ENCODE measurements around the gene NPTX2. TPM values are rescaled to one million over a fixed set of nuclear protein-coding genes. Genes with fewer than 3 reads are reported as not detected.

NPTX2 gene
- polyA plus RNA-seq, 1 donor, result 3.7 TPM

DNA sequence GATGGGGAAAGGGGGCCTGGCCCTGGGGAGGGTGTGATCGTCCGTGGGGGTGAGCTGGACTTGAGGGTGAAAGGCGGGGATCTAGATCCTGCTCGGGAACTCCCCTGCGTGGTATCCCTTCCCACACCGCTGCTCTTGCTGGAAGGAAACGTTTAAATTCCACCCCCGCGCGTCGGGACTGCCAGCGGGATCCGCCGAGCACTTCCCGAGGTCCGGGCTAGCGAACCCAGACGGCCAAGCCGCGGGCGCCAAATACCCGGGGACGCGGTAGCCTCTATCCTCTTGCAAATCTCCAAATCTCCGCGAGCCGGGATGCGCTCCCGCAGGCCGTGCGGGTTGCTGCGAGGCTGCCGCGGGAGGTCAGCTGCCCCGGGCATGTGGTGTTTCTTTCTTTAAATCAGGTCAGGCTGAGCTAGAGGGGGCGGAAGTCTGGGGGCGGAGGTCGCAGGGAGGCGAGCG, 904 bp downstream of the NPTX2 start:
- DNase-seq, result no peak

GRCh38 chr7:98618786-98619185, 1.7 kb downstream of the NPTX2 start:
- no peak for DNase-seq

- no peak for DNase-seq
Measured at GRCh38 chr7:98619450-98620321, 2.6 kb downstream of the NPTX2 start.

DNA sequence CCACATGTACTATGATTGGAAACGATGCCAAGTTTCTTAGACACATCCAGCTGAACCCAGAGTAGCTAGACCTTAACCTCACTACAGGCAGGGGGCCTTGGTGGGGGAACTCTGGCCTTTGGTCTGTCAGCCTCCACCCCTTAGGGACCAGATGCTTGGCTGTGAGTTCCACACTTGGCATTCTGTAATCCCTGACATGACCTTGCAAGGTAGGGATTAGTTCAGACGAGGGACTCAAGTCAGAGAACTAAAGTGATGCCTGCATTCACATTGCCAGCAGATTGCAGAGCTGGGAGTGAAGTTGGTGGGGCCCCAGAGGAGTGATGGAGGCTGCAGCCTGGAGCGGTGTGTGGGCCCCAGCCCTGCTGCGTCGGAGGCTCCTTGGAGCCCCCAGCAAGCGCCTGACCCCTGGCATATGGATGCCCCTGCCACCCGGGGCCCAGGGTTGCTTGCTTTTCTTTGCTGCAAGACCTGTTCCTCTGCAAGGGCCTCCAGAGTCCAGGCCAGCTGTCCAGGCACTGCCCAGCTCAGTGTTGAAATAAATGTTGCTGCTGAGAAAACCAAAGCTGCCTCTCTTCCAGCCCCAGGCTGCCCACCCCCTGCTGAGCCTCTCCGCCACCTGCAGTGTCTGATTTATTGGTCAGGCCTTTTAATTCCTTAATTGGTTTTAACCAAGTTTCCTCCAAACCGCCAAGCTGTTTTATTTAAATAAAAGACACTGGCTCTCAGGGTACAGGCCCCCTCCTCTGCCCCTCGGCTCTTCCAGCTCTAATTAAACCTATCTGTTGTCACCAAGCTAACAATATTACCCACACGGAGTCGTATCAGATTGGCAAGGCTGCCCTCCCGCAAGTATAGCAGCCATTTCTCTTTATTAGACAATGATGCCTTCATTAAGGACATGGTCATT, 4.7 kb downstream of the NPTX2 start:
- no peak for DNase-seq

GRCh38 chr7:98622926-98623325, 5.8 kb downstream of the NPTX2 start:
- no peak for DNase-seq

DNA sequence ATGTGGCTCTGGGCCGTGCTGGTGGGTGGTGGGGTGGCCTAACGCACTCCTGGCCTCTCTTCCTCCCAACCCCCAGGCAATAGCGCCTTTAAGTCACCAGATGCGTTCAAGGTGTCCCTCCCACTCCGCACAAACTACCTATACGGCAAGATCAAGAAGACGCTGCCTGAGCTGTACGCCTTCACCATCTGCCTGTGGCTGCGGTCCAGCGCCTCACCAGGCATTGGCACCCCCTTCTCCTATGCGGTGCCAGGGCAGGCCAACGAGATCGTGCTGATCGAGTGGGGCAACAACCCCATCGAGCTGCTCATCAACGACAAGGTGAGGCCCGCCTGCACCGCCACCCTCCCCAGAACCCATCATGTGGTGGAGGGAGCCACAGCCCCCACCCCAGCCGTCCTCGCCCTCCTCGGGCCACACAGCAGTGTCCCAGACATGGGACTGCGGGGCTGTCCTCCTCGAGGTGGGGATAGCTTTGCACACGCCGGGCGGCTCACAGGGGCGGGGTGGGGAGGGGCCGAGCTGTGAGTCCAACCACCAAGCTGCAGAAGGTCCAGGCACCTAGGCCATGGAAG, 7.8 kb downstream of the NPTX2 start:
- DNase-seq, result no peak

DNA sequence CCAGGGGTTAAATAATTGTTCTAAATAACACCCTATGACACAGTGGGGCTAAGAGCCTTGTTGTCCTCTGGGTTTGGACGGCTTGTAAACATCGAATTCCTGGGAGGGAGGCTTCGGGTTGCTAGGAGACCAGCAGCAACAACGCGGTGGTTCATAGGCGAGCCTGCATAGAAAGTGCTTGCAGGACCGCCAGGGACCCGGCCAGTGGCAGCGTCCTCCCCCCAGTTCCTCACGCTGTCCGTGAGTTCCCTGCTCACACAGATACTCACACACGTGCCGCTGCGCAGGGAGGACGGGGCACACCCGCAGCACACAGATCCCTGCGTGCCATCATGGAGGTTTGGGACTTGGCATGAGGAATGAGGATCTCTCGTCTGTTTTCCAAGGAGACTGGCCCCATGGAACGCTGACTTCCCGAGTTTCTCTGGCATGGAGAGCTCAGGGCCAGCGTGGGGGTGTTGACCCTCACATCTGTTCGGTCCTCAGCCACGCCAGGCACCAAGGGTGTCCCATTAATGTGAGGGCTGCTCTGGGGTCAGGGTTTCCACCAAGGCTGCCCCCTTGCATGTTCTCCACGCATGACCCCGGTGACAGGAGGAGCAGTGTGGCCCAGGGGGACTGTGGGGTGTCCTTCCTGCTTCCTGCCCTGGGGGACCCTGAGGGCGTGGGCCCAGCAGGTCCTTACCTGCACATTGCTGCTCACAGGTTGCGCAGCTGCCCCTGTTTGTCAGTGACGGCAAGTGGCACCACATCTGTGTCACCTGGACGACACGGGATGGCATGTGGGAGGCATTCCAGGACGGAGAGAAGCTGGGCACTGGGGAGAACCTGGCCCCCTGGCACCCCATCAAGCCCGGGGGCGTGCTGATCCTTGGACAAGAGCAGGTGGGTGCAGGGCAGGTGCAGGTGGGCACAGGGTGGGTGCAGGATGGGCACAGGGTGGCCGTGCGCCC, 9.7 kb downstream of the NPTX2 start:
- no peak for DNase-seq

GRCh38 chr7:98627413-98627790, 10.3 kb downstream of the NPTX2 start:
- no peak for DNase-seq

DNA sequence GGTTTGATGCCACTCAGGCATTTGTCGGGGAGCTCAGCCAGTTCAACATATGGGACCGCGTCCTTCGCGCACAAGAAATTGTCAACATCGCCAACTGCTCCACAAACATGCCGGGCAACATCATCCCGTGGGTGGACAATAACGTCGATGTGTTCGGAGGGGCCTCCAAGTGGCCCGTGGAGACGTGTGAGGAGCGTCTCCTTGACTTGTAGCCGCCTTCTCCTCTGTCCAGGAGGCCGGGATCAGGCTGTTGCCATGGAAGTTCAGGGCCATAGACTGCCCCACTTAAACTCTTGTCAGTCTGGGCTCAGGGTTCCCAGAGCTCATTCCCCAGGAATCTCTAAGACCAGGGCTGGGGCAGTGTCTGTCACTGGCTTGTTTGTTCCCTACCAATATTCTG, 11.3 kb downstream of the NPTX2 start:
- no peak for DNase-seq

- no peak for DNase-seq
Measured at GRCh38 chr7:98629001-98629431, 11.9 kb downstream of the NPTX2 start.

- DNase-seq, result no peak
Measured at GRCh38 chr7:98630149-98630548, 13.1 kb downstream of the NPTX2 start.

DNA sequence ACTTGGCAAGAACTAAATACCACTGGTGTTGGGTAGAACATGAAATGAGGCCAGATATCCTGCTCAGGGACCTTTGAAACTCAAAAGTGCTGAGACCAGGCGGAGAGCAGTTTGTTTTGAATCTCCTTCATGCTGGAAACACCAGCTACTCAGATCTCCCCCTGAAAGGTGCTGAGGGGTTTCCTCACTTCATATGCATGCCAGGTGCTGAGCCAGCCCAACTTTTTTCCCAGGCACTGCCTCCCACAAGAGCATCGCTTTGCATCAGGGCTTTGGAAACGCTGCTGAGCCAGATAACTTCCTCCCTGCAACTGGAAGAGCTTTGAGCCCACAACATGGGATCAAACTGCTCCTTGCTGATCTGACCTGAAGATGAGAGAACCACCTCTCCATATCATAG, 13.7 kb downstream of the NPTX2 start:
- no peak for DNase-seq

GRCh38 chr7:98638853-98639252, 21.8 kb downstream of the NPTX2 start:
- DNase-seq, result no peak

GRCh38 chr7:98640375-98640774, 23.3 kb downstream of the NPTX2 start:
- no peak for DNase-seq

DNA sequence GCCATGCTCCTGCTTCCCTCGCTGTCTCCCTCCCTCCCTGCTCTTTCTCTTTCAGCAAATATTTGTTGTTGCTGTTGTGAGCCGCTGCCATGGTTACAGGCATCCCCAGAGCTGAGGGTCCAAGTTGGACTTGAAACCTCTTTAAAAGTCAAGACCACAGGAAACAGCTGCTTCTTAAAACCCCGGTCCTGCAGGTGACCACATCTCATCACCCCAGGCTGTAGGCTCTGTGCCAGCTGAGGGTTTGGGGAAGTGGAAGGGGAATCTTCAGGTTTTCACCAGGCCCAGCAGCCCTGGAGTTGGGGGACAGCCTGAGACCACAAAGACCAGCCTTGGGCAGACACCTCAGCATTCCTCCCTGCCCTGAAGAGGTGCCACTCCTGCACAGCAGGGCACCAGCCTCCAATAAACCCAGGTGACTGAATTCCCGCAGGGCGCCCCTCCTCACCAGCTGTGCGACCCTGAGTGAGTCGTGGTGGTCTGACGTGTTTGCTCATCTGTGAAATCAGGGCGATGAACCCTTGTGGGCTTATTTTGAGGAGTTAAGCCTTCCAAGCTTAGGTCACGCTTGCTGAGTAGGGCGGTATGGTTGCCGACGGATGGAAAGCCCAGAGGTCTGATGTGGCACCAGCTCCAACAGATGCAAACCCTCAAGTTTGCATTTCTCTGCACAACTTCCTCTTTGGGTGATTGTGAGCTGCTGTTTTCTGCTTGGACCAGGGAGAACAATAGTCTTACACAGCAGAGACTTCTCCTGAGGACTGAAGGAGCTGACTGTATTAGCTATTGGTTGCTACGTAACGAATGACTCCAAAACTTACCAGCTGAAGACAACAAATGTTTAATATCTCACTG, 24.8 kb downstream of the NPTX2 start:
- peak; percentile 46 for DNase-seq

DNA sequence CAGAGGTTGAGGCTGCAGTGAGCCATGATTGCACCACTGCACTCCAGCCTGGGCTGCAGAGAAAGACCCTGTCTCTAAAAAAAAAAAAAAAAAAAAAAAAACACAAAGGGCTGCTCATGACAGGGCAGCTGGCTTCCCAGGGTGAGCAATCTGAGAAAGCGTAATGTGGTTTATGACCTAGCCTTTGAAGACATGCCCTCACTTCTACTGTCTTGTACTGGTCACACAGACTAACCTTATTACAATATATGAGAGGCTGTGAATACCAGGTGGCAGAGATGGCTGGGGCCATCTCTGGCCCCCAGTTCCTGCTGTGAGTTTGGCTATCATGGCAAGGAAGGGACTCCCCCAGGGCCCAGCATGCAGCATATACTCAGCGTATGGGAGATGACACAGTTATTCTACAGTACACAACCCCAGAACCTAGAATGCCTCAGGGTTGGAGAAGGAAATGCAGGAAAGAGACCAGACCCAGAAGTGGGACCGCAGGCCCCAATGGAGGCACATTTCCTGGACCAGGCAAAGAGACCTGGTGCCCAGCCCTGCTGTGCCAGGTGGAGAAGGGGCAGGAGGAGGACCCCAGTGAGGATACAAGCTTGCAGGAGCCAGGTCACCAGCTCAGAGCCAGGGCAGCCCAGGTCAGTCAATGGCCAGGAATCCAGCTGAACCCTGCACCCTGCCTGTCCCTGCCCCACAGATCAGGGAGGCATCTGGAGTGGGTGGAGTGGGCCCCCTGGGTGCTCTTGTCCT, 26.3 kb downstream of the NPTX2 start:
- DNase-seq, result no peak

- DNase-seq, result no peak
Measured at GRCh38 chr7:98646465-98646864, 29.4 kb downstream of the NPTX2 start.

DNA sequence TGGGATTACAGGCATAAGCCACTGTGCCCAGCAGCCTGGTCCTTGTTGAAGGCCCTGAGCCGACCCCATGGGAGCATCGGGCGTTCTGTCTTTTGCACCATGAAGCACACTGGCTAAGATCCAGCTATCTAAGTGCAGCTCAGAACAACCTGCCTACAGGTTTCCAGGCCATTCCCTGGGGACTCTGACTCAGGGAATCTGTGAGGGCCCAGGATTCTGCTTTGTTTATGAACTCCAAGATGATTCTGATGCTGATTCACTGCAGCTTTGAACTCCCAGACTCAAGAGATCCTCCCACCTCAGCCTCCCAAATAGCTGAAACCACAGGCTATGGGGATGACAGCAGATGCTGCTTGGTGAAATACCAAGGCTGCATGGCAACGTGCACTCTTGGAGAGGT, 30.2 kb downstream of the NPTX2 start:
- DNase-seq, result no peak

DNA sequence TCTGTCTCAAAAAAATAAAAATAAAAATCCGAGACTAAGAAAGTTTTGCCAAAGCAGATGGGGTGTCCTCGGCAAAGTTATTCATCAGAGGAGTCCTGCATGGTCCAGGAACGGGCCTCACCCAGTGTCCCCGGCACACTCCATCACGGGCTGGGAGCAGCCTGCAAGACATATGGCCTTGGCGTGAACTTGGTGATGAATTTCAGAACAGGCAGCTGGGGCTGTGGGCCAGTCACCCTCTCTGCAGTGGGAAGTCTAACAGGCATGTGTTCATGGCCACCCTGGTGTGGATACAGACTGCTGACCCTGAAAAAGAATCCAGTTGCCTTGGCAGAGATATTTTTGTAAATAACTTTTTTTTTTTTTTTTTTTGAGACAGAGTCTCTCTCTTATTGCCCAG, 34.7 kb downstream of the NPTX2 start:
- no peak for DNase-seq

All from left kidney (tissue), 2 donors.